Pulmonary artery endothelial cell (primary cell): Measurements from ENCODE around the gene DYNC1LI1. TPM values are rescaled to one million over a fixed set of nuclear protein-coding genes. Genes with fewer than 3 reads are reported as not detected.

Experiments used
- DNase-seq: peaks from one replicate; pipeline ENCODE4 v3.0.0-alpha.2; 2011; ENCODE audit warnings: low read depth, low spot score
- total RNA-seq: library from RNA; depleted of rRNA; stranded (reverse); fragments of >200 nt; gene quantifications from 2 replicates; pipeline ENCODE4 v1.2.3, GENCODE V29; 2014

The DYNC1LI1 gene
- total RNA-seq, 1 donor from 2014 or later, result 45.9 TPM

DNA sequence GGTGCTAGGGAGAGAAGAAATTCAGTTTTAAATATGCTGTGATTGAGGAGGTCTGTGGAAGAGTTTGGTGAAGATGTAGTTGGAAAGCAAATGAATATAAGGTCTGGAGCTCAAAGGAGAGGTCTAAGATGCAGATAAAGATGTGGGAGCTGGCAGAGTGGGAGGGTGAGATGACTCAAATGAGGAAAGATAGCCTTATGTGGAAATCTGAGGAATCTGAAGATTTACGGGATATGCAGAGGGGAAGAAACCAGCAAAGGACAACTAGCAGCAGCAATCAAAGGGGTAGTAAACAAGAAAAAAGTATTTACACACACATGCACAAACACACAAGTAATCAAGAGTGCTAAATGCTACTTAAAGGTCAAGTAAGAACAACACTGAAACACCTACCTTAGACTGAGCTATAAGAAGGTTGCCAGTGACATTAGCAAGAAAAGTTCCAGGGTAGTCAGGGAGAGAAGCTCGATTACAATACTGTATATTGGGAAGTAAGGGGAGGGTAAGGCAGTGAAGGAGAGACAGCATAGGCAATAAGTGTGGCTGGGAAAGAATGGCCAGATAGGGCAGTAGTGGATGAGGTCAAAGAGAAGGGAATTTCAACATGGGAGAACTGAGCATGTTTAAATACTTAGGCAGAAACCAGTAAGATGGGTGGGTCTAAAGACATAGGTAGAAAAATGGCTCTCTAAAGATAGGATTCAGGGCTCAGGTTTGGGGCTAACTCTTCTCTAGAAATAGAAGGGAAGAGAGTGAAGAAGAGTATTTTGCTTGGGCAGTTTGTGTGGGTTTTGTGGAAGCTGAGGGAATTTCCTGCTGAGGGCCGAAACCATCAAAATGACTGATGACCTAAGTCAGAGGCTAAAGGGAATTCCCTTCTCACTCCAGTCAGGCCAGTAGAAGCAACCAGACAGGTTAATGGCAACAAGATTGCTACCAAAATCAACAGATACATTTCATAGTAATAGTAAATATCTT is 76.9 kb downstream of the DYNC1LI1 start:
- no peak for DNase-seq

DNA sequence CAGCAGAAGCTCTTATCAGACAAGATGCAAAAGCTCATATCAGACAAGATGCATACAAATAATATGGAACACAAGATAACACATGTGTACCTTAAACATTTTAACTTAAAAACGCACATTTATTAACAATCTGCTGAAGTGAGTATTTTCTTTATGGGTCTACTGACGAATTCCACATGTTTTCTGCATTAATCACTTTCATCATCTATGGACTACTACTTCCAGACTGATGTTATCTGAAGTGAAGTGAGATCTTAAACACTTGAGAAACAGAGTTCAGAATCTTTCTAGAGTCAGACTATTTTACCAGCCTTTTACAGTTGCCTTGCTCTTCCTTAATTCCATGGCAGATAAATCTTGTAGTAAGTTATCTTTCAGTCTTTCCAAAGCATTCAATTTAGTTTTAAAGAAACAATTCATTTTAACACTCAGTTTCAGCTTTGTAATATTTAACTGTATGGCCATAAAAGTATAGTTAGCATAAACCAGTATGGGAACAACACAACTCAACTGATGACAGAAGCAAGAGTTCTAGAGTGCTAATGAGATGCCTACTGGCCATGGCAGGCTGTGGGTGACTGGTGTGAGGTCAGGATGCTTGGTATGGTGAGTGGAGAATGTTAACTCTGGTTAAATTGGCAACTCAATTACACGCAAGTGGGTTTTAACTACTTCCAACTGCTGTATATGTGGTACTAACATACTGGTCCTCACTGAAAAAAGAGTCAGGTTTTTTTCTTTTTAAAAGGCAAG is 77.8 kb downstream of the DYNC1LI1 start:
- DNase-seq, result no peak

DNA sequence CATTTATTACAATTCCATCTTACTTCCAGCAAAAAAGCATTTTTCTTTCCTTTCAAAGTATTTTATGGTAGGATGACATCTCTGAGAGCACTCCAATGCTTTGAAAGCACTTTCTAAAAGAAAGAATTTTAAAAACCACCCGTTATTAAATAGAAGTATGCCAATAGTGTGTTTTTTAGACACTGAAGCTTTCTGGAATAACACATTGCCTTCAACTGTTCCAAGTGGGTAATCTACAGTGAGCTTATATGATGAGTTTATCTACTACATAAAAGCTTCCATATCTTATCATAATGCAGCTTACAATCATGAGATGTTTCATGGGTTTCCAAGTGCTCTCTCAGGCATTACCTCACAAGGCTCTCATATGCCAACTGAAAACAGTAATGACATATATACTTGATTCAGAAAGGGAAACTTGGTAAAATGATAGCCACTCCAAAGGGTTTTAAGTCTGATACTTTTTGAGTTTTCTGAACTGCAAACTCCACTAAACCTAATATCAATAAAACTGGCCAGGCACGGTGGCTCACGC is 82.1 kb downstream of the DYNC1LI1 start:
- DNase-seq, result no peak

DNA sequence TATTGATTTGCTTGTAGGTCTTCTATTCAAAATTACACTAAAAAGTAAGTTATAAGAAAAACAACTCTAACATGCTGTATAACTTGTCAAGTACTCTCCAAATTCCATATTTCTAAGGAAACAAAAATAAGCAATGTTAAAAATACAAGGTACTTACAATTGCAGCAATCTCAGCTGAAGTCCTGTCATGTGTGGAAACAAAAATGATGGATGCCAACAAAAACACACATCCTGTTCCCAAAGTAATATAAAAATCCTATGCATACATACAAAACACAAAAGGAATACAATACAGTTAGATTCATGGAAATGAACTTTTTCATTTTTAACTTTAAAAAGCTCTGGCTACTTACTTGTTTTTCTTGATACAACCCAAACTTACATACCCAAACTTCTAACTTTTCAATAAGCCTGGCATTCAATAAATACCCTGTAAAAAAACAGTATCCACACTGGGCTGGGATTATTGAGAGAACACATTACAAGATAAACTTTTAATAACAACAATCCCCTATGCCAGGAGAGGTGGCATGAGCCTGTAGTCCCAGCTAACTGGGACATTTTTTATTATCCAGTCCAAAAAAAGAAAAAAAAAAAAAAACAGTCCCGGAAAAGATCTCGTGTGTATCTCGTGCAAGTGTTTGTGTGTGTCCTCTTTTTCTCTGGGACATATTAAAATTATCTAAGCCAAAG is 82.7 kb downstream of the DYNC1LI1 start:
- DNase-seq, result no peak

DNA sequence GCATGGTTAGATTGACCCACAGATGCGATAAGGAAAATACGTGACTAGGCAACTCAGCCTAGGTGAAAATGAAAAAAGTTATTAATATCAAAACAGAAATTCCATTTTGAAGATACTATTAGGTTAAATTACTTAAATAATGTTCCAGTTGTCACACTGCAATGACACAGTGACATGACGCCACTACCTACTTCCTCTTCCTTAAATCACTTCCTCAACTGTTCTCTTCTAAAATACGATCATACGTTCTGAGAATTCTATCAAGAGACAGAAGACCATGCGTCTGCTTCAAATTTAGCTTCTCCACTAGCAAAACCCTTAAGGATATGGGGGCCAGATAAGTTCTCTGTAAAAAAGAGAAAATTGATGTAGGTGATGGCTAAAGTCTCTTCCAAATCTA is 86.2 kb downstream of the DYNC1LI1 start:
- DNase-seq, result no peak

DNA sequence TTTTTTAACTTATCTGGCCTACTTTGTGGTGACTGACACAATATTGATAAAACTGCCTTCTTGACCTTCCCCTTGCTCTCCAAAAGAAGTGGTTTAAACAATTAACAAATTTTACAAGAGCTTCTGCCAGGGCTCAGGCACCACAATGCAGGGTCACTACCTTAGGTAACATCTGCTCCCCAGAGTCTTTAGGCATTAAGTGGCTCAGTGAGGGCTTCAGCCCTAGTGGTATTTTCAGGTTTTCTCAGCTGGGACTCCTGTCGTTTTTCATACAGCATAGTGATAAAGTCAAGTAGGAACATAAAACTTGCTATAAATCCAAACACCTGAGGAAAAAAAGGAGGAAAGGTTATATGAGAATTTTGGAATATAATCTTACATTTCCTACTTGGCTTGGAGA is 86.9 kb downstream of the DYNC1LI1 start:
- no peak for DNase-seq

DNA sequence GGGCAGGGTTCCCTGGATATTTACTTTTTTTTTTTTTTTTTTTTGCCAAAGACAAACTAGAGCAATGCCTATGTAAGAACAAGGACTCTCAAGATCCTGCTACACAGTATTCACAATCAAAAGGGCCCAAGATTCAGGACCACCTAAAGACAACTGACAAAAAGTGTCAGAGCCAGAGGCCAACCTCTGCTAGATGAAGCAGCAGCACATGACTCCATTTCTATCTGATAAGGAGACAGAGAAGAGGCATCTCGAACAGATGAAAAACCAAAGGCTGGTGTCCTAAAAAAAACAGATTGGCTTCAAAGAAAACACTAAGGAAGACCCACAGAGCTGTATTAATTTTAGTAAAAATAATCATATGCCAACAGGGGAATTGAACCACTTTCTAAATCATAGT is 88.0 kb downstream of the DYNC1LI1 start:
- no peak for DNase-seq

DNA sequence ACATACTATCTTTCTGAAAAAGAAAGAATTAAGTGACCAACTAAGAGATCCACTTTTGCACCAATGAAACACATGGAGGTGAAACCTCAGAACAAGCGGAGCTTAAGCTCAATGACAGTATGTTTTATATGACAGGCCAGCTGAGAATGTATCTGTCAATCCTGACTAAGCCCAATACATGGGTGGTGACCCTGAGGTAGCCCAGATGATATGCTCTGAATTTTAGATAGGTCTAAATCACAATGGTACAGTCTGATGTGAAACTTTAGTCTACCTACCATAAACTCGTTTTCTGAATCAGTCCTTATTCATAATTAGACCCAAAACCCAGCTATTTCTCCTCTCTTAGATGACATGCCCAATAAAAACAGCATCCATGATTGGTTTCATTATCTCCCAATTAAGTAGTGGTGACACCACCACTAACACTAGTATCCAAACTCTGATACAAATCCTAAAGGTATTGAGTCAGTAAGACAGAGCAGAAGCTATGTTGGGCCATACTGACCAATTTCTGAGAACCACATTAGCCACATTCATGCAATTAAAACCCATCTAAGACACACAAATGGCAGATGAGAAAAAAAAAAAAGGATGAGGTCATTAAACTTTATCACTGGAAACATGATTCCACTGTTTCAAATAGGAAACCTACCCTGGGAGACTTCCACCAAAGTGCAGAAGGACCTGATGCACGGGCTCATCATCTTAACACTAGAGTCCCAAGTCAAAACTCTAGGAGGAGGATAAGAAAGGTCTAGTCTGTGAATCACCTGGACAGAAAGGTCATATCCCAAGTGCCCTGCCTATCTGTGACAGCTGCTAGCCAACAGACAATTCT is 88.6 kb downstream of the DYNC1LI1 start:
- DNase-seq, result no peak

DNA sequence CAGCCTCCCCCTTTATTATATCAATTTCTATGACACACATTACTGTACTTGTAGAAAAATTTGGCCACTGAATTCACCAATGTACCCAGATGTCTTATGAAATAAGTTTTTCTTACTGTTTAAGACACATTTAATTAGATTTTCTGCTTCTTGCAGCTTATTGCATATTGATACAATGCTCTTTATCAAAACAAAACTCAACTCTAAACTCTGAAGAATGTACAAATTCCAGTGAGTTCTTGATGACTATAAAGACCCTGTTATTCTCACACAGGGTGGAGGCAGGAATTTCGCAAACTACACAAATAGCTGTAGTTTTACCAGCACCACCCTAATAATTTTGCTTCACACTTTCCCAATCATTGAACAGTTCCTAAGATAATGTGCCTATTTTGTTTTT is 90.1 kb downstream of the DYNC1LI1 start:
- DNase-seq, result no peak

Other genes starting within 250 kb of the DYNC1LI1 start
- 12.6 and 12.7 TPM in 2 replicates for gene CMTM7, start 179.0 kb downstream of the DYNC1LI1 start, total RNA-seq
- gene CMTM6, start 68.0 kb downstream of the DYNC1LI1 start, total RNA-seq, result 105 and 138 TPM in 2 replicates
- gene CNOT10, start 114.3 kb upstream of the DYNC1LI1 start, total RNA-seq, result 30.5 and 36.6 TPM in 2 replicates
- gene TRIM71, start 247.1 kb upstream of the DYNC1LI1 start, total RNA-seq, result not detected in 2 replicates